GM21576 (cell line): Measurements from ENCODE around the gene ARL5C.

ENCODE experiments used
- ATAC-seq: cut with Tn5 transposase; IDR thresholded peaks from one replicate; pipeline ENCODE4 v1.9.1; 2021; ENCODE audit warnings: mild to moderate bottlenecking, moderate library complexity; ENCODE audit not compliant: unreplicated experiment

Gene ARL5C

GRCh38 chr17:39165841-39166349 is at the start of gene ARL5C:
Gene ARL5C (minus strand): TSS chr17:39166161. CDS start chr17:39165760, 401 bp downstream.
- no peak for ATAC-seq

- ATAC-seq, result no peak
Measured at GRCh38 chr17:39213852-39214251, 47.9 kb upstream of the ARL5C start.

- no peak for ATAC-seq
Measured at GRCh38 chr17:39212841-39213480, 47.0 kb upstream of the ARL5C start.

GRCh38 chr17:39212195-39212810 is 46.3 kb upstream of the ARL5C start:
- no peak for ATAC-seq

GRCh38 chr17:39210093-39210434 is 44.1 kb upstream of the ARL5C start:
- ATAC-seq, result no peak

- no peak for ATAC-seq
Measured at GRCh38 chr17:39209317-39210092, 43.5 kb upstream of the ARL5C start.

- ATAC-seq, result peak; percentile 55
Measured at GRCh38 chr17:39208893-39209292, 42.9 kb upstream of the ARL5C start.

GRCh38 chr17:39208136-39208535 is 42.2 kb upstream of the ARL5C start:
- ATAC-seq, result no peak

- ATAC-seq, result no peak
Measured at GRCh38 chr17:39205112-39205526, 39.2 kb upstream of the ARL5C start.

GRCh38 chr17:39204245-39204644 is 38.3 kb upstream of the ARL5C start:
- no peak for ATAC-seq

GRCh38 chr17:39200957-39201510 is 35.1 kb upstream of the ARL5C start:
- no peak for ATAC-seq

GRCh38 chr17:39200070-39200879 is 34.3 kb upstream of the ARL5C start, which contains the start of gene RPL19:
Gene RPL19 (plus strand): TSS chr17:39200283. CDS start chr17:39200345, 62 bp downstream.
- peak; percentile 53 for ATAC-seq

- ATAC-seq, result peak; percentile 51
Measured at GRCh38 chr17:39199820-39200069, 33.8 kb upstream of the ARL5C start.

GRCh38 chr17:39198186-39198566 is 32.2 kb upstream of the ARL5C start:
- no peak for ATAC-seq

GRCh38 chr17:39197380-39198185 is 31.6 kb upstream of the ARL5C start, which contains the start of gene CACNB1:
Gene CACNB1 (minus strand): TSS chr17:39197669. CDS start chr17:39197495, 174 bp downstream.
- no peak for ATAC-seq

GRCh38 chr17:39196808-39197291 is 30.9 kb upstream of the ARL5C start:
- ATAC-seq, result no peak

GRCh38 chr17:39196241-39196807 is 30.4 kb upstream of the ARL5C start:
- no peak for ATAC-seq

- ATAC-seq, result no peak
Measured at GRCh38 chr17:39195568-39196160, 29.7 kb upstream of the ARL5C start.

GRCh38 chr17:39194985-39195524 is 29.1 kb upstream of the ARL5C start:
- ATAC-seq, result no peak
